Measurements from ENCODE around the gene STX16.
"Not testable (repeated sequence)": the region's sequence is repeated elsewhere in the genome, so short reads cannot be mapped to it uniquely, and the experiment has no call there.

Gene STX16

GRCh38 chr20:58636396-58636982 lies 14.6 kb upstream of the STX16 start:
- H3K4me3 ChIP-seq (ENCODE audit: low read depth in 1 of 5, low read length in 5 of 5): no peak overlapping the region
- H3K9me3 ChIP-seq (ENCODE audit: control insufficient read depth in 5 of 5, low read length in 5 of 5): no peaks in the 10 kb centered on the region
- no peak overlapping the region for H3K27ac ChIP-seq (ENCODE audit: low read depth, low read length)
- no peaks in the 10 kb centered on the region for H3K36me3 ChIP-seq (ENCODE audit: control insufficient read depth in 5 of 5, insufficient read depth in 5 of 5, low read length in 5 of 5)
- peaks cover 7 to 19% (median 15%) of the 10 kb centered on the region in 5 donors for H3K27me3 ChIP-seq (ENCODE audit: control insufficient read depth in 5 of 5, insufficient read depth in 4 of 5, low read length in 5 of 5)
- peaks cover 0 to 4% (median 0%) of the 10 kb centered on the region in 5 donors for H3K4me1 ChIP-seq (ENCODE audit: control insufficient read depth in 5 of 5, insufficient read depth in 5 of 5, low read length in 5 of 5)
- no peak overlapping the region for H3K9ac ChIP-seq (ENCODE audit: low read length in 5 of 5)

GRCh38 chr20:58636983-58637421 lies 14.1 kb upstream of the STX16 start:
- H3K9me3 ChIP-seq (ENCODE audit: control insufficient read depth in 5 of 5, low read length in 5 of 5): no peaks in the 10 kb centered on the region
- H3K36me3 ChIP-seq (ENCODE audit: control insufficient read depth in 5 of 5, insufficient read depth in 5 of 5, low read length in 5 of 5): no peaks in the 10 kb centered on the region
- peaks cover 7 to 19% (median 15%) of the 10 kb centered on the region in 5 donors for H3K27me3 ChIP-seq (ENCODE audit: control insufficient read depth in 5 of 5, insufficient read depth in 4 of 5, low read length in 5 of 5)
- peaks cover 0 to 4% (median 0%) of the 10 kb centered on the region in 5 donors for H3K4me1 ChIP-seq (ENCODE audit: control insufficient read depth in 5 of 5, insufficient read depth in 5 of 5, low read length in 5 of 5)
- H3K9ac ChIP-seq (ENCODE audit: low read length in 5 of 5): no peak overlapping the region
- no peak overlapping the region for H3K4me3 ChIP-seq (ENCODE audit: low read depth in 1 of 5, low read length in 5 of 5)
- H3K27ac ChIP-seq (ENCODE audit: low read depth, low read length): no peak overlapping the region

- Histone ChIP-seq H3K4me3 (ENCODE audit: low read depth in 1 of 5, low read length in 5 of 5) (no peak overlapping the region), H3K36me3 (ENCODE audit: control insufficient read depth in 5 of 5, insufficient read depth in 5 of 5, low read length in 5 of 5) (no peaks in the 10 kb centered on the region), H3K9ac (ENCODE audit: low read length in 5 of 5) (no peak overlapping the region), H3K4me1 (ENCODE audit: control insufficient read depth in 5 of 5, insufficient read depth in 5 of 5, low read length in 5 of 5) (peaks cover 0 to 4% (median 0%) of the 10 kb centered on the region in 5 donors), H3K9me3 (ENCODE audit: control insufficient read depth in 5 of 5, low read length in 5 of 5) (no peaks in the 10 kb centered on the region), H3K27me3 (ENCODE audit: control insufficient read depth in 5 of 5, insufficient read depth in 4 of 5, low read length in 5 of 5) (peaks cover 7 to 19% (median 15%) of the 10 kb centered on the region in 5 donors), H3K27ac (ENCODE audit: low read depth, low read length) (no peak overlapping the region)
Observed at GRCh38 chr20:58637466-58638213, 13.4 kb upstream of the STX16 start.

- Histone ChIP-seq H3K4me1 (ENCODE audit: control insufficient read depth in 5 of 5, insufficient read depth in 5 of 5, low read length in 5 of 5) (peaks cover 0 to 4% (median 0%) of the 10 kb centered on the region in 5 donors), H3K9ac (ENCODE audit: low read length in 5 of 5) (no peak overlapping the region), H3K36me3 (ENCODE audit: control insufficient read depth in 5 of 5, insufficient read depth in 5 of 5, low read length in 5 of 5) (no peaks in the 10 kb centered on the region), H3K27ac (ENCODE audit: low read depth, low read length) (no peak overlapping the region), H3K27me3 (ENCODE audit: control insufficient read depth in 5 of 5, insufficient read depth in 4 of 5, low read length in 5 of 5) (peaks cover 7 to 19% (median 14%) of the 10 kb centered on the region in 5 donors), H3K4me3 (ENCODE audit: low read depth in 1 of 5, low read length in 5 of 5) (no peak overlapping the region), H3K9me3 (ENCODE audit: control insufficient read depth in 5 of 5, low read length in 5 of 5) (no peaks in the 10 kb centered on the region)
Observed at GRCh38 chr20:58638467-58639181, 12.5 kb upstream of the STX16 start.

GRCh38 chr20:58639182-58640146 lies 11.6 kb upstream of the STX16 start:
- no peaks in the 10 kb centered on the region for H3K9me3 ChIP-seq (ENCODE audit: control insufficient read depth in 5 of 5, low read length in 5 of 5)
- H3K4me1 ChIP-seq (ENCODE audit: control insufficient read depth in 5 of 5, insufficient read depth in 5 of 5, low read length in 5 of 5): peaks cover 0 to 4% (median 0%) of the 10 kb centered on the region in 5 donors
- peaks cover 7 to 16% (median 12%) of the 10 kb centered on the region in 5 donors for H3K27me3 ChIP-seq (ENCODE audit: control insufficient read depth in 5 of 5, insufficient read depth in 4 of 5, low read length in 5 of 5)
- no peaks in the 10 kb centered on the region for H3K36me3 ChIP-seq (ENCODE audit: control insufficient read depth in 5 of 5, insufficient read depth in 5 of 5, low read length in 5 of 5)
- H3K9ac ChIP-seq (ENCODE audit: low read length in 5 of 5): no peak overlapping the region
- H3K4me3 ChIP-seq (ENCODE audit: low read depth in 1 of 5, low read length in 5 of 5): no peak overlapping the region
- H3K27ac ChIP-seq (ENCODE audit: low read depth, low read length): no peak overlapping the region

GRCh38 chr20:58640446-58640845 lies 10.6 kb upstream of the STX16 start:
- Histone ChIP-seq H3K36me3 (ENCODE audit: control insufficient read depth in 5 of 5, insufficient read depth in 5 of 5, low read length in 5 of 5) (no peaks in the 10 kb centered on the region), H3K27me3 (ENCODE audit: control insufficient read depth in 5 of 5, insufficient read depth in 4 of 5, low read length in 5 of 5) (peaks cover 7 to 16% (median 12%) of the 10 kb centered on the region in 5 donors), H3K9me3 (ENCODE audit: control insufficient read depth in 5 of 5, low read length in 5 of 5) (no peaks in the 10 kb centered on the region), H3K4me1 (ENCODE audit: control insufficient read depth in 5 of 5, insufficient read depth in 5 of 5, low read length in 5 of 5) (peaks cover 0 to 7% (median 5%) of the 10 kb centered on the region in 5 donors), H3K9ac (ENCODE audit: low read length in 5 of 5) (no peak overlapping the region), H3K27ac (ENCODE audit: low read depth, low read length) (no peak overlapping the region), H3K4me3 (ENCODE audit: low read depth in 1 of 5, low read length in 5 of 5) (no peak overlapping the region)

GRCh38 chr20:58642441-58642840 lies 8.6 kb upstream of the STX16 start:
- H3K9ac ChIP-seq (ENCODE audit: low read length in 5 of 5): no peak overlapping the region
- peaks cover 7 to 15% (median 12%) of the 10 kb centered on the region in 5 donors for H3K27me3 ChIP-seq (ENCODE audit: control insufficient read depth in 5 of 5, insufficient read depth in 4 of 5, low read length in 5 of 5)
- H3K4me1 ChIP-seq (ENCODE audit: control insufficient read depth in 5 of 5, insufficient read depth in 5 of 5, low read length in 5 of 5): peaks cover 0 to 13% (median 9%) of the 10 kb centered on the region in 5 donors
- no peak overlapping the region for H3K4me3 ChIP-seq (ENCODE audit: low read depth in 1 of 5, low read length in 5 of 5)
- H3K9me3 ChIP-seq (ENCODE audit: control insufficient read depth in 5 of 5, low read length in 5 of 5): no peaks in the 10 kb centered on the region
- no peak overlapping the region for H3K27ac ChIP-seq (ENCODE audit: low read depth, low read length)
- no peaks in the 10 kb centered on the region for H3K36me3 ChIP-seq (ENCODE audit: control insufficient read depth in 5 of 5, insufficient read depth in 5 of 5, low read length in 5 of 5)

GRCh38 chr20:58642896-58643295 lies 8.2 kb upstream of the STX16 start:
- peaks cover 7 to 15% (median 12%) of the 10 kb centered on the region in 5 donors for H3K27me3 ChIP-seq (ENCODE audit: control insufficient read depth in 5 of 5, insufficient read depth in 4 of 5, low read length in 5 of 5)
- H3K4me1 ChIP-seq (ENCODE audit: control insufficient read depth in 5 of 5, insufficient read depth in 5 of 5, low read length in 5 of 5): peaks cover 0 to 17% (median 10%) of the 10 kb centered on the region in 5 donors
- H3K9me3 ChIP-seq (ENCODE audit: control insufficient read depth in 5 of 5, low read length in 5 of 5); H3K27ac ChIP-seq (ENCODE audit: low read depth, low read length); H3K9ac ChIP-seq (ENCODE audit: low read length in 5 of 5); H3K4me3 ChIP-seq (ENCODE audit: low read depth in 1 of 5, low read length in 5 of 5); H3K36me3 ChIP-seq (ENCODE audit: control insufficient read depth in 5 of 5, insufficient read depth in 5 of 5, low read length in 5 of 5): not testable (repeated sequence)

- Histone ChIP-seq H3K27ac (ENCODE audit: low read depth, low read length) (no peak overlapping the region), H3K9ac (ENCODE audit: low read length in 5 of 5) (no peak overlapping the region), H3K4me3 (ENCODE audit: low read depth in 1 of 5, low read length in 5 of 5) (no peak overlapping the region), H3K9me3 (ENCODE audit: control insufficient read depth in 5 of 5, low read length in 5 of 5) (no peaks in the 10 kb centered on the region), H3K27me3 (ENCODE audit: control insufficient read depth in 5 of 5, insufficient read depth in 4 of 5, low read length in 5 of 5) (peaks cover 0 to 4% (median under 1%) of the 10 kb centered on the region in 5 donors), H3K4me1 (ENCODE audit: control insufficient read depth in 5 of 5, insufficient read depth in 5 of 5, low read length in 5 of 5) (peaks cover 0 to 27% (median 20%) of the 10 kb centered on the region in 5 donors), H3K36me3 (ENCODE audit: control insufficient read depth in 5 of 5, insufficient read depth in 5 of 5, low read length in 5 of 5) (no peaks in the 10 kb centered on the region)
Observed at GRCh38 chr20:58645412-58645968, 5.6 kb upstream of the STX16 start.

Data from subcutaneous abdominal adipose tissue (tissue), 5 donors.